ENCODE results near the gene IL2RA. TPM values are rescaled to one million over a fixed set of nuclear protein-coding genes. Genes with fewer than 3 reads are reported as not detected.

The IL2RA gene
- total RNA-seq, 1 experiment from 2014 or later, result not detected

DNA sequence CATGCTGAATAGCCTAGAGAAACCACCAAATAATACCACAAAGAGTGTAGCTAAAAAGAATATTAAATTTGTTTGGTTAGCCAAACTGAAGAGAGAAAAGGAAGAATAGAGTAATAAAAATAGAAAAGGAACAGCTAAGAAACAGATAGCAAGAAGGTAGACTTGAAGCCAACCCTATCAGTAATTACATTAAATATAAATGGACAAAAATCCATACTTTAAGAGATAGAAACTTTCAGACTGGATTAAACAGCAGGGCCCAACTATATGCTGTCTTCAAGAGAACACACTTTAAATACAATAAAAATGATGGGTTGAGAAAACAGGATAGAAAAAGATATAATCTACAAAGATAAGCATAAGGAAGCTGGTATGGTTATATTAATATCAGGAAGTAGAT lies 31.2 kb downstream of the IL2RA start:
- Histone ChIP-seq H3K9ac (ENCODE audit: extremely low read depth, insufficient read length, low read length) (no peak overlapping the region), H3K27me3 (ENCODE audit: insufficient read depth, low read length) (no peaks in the 10 kb centered on the region), H4K20me1 (ENCODE audit: control insufficient read depth, insufficient read depth, insufficient read length) (no peaks in the 10 kb centered on the region), H3K4ac (ENCODE audit: low read depth, low read length) (no peak overlapping the region), H2BK15ac (ENCODE audit: low read depth, low read length) (no peak overlapping the region), H3K14ac (ENCODE audit: insufficient read depth, low read length) (no peak overlapping the region), H2AK5ac (ENCODE audit: insufficient read length, low read length) (no peak overlapping the region), H3K23me2 (ENCODE audit: insufficient read length, low read depth, low read length, poor library complexity, severe bottlenecking) (no peaks in the 10 kb centered on the region), H3K9me3 (ENCODE audit: control insufficient read depth, low read depth, low read length) (no peaks in the 10 kb centered on the region), H3T11ph (ENCODE audit: low read length) (no peak overlapping the region), H3K4me2 (ENCODE audit: insufficient read depth, insufficient read length, low read length) (no peak overlapping the region), H3K4me1 (ENCODE audit: insufficient read depth, low read length) (no peaks in the 10 kb centered on the region), H3K27ac (ENCODE audit: insufficient read length, low read depth, low read length) (no peak overlapping the region), H2BK12ac (ENCODE audit: insufficient read length, low read depth, low read length) (no peak overlapping the region), H2BK5ac (ENCODE audit: insufficient read length, low read length) (no peak overlapping the region), H3K79me2 (ENCODE audit: insufficient read depth, low read length) (no peaks in the 10 kb centered on the region), H3K23ac (ENCODE audit: insufficient read length, low read depth, low read length) (no peak overlapping the region), H4K8ac (replicated peaks; ENCODE audit: insufficient read length, low read depth, low read length) (no peak overlapping the region), H2AFZ (ENCODE audit: low read length) (no peak overlapping the region), H4K91ac (ENCODE audit: insufficient read length, low read depth, low read length) (no peak overlapping the region), H4K5ac (ENCODE audit: insufficient read length, low read depth, low read length) (no peak overlapping the region), H2BK20ac (ENCODE audit: low read depth, low read length, poor library complexity, severe bottlenecking) (no peak overlapping the region), H3K56ac (ENCODE audit: insufficient read length, low read depth, low read length) (no peak overlapping the region), H3K18ac (ENCODE audit: insufficient read length, low read depth, low read length) (no peak overlapping the region), H3K79me1 (ENCODE audit: insufficient read depth, low read depth, low read length, poor library complexity, severe bottlenecking) (no peaks in the 10 kb centered on the region), H2BK120ac (ENCODE audit: low read depth, low read length, poor library complexity, severe bottlenecking) (no peak overlapping the region)
- TF ChIP-seq, protein P1, sequence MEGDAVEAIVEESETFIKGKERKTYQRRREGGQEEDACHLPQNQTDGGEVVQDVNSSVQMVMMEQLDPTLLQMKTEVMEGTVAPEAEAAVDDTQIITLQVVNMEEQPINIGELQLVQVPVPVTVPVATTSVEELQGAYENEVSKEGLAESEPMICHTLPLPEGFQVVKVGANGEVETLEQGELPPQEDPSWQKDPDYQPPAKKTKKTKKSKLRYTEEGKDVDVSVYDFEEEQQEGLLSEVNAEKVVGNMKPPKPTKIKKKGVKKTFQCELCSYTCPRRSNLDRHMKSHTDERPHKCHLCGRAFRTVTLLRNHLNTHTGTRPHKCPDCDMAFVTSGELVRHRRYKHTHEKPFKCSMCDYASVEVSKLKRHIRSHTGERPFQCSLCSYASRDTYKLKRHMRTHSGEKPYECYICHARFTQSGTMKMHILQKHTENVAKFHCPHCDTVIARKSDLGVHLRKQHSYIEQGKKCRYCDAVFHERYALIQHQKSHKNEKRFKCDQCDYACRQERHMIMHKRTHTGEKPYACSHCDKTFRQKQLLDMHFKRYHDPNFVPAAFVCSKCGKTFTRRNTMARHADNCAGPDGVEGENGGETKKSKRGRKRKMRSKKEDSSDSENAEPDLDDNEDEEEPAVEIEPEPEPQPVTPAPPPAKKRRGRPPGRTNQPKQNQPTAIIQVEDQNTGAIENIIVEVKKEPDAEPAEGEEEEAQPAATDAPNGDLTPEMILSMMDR (conservative IDR thresholded peaks at IDR 0.05), result no peak
- no peak overlapping the region for H3K4me3 Mint-ChIP-seq
- no peaks in the 10 kb centered on the region for H3K4me1 Mint-ChIP-seq
- no peak overlapping the region for H3K27ac Mint-ChIP-seq
- no peak for DNase-seq
- H3K9me3 Mint-ChIP-seq, result peaks cover 14 to 16% of the 10 kb centered on the region in 2 experiments
- peaks cover 7% of the 10 kb centered on the region; the same call in 1 of the 2 replicates for H3K27me3 Mint-ChIP-seq (ENCODE audit: low read depth)
- H3K36me3 Mint-ChIP-seq (ENCODE audit: insufficient read depth in 1 of 3, low read depth in 3 of 3), result peaks cover 0 to 12% (median 8%) of the 10 kb centered on the region in 3 experiments; a peak in 4 of 7 replicates

Measured in H9 (cell line).